AG10803 (cell line): ENCODE data around the gene LRRC45.

Experiments
- DNase-seq: peaks from one replicate; pipeline ENCODE4 v3.0.0; 2010; ENCODE audit warnings: low read depth
- H3K4me3 ChIP-seq: 2 replicates; pipeline ENCODE4 v1.5.1; 2011; ENCODE audit warnings: mild to moderate bottlenecking, low read length, control low read depth
- CTCF ChIP-seq: conservative IDR thresholded peaks from 2 replicates; pipeline ENCODE4 v1.5.1; 2011; ENCODE audit warnings: mild to moderate bottlenecking, low read length, control low read depth, inconsistent platforms

The LRRC45 gene

GRCh38 chr17:82009413-82009812, 13.7 kb upstream of the LRRC45 start:
- TF ChIP-seq CTCF = no peak
- no peak overlapping the region for H3K4me3 ChIP-seq
- DNase-seq = no peak

- H3K4me3 ChIP-seq = no peak overlapping the region
- no peak for DNase-seq
- no peak for TF ChIP-seq CTCF
Measured at GRCh38 chr17:82010575-82011525, 12.3 kb upstream of the LRRC45 start.

GRCh38 chr17:82011617-82012187, 11.4 kb upstream of the LRRC45 start:
- TF ChIP-seq CTCF = no peak
- no peak for DNase-seq
- no peak overlapping the region for H3K4me3 ChIP-seq

- DNase-seq = no peak
- no peak overlapping the region for H3K4me3 ChIP-seq
- no peak for TF ChIP-seq CTCF
Measured at GRCh38 chr17:82012261-82012639, 10.9 kb upstream of the LRRC45 start.

GRCh38 chr17:82012640-82013295, 10.3 kb upstream of the LRRC45 start:
- H3K4me3 ChIP-seq = no peak overlapping the region
- DNase-seq = no peak
- TF ChIP-seq CTCF = no peak

- no peak overlapping the region for H3K4me3 ChIP-seq
- no peak for DNase-seq
- TF ChIP-seq CTCF = no peak
Measured at GRCh38 chr17:82013341-82013740, 9.8 kb upstream of the LRRC45 start.
